CD14-positive monocyte (primary cell): ENCODE results near the gene SERPINI2. TPM values are rescaled to one million over a fixed set of nuclear protein-coding genes. Genes with fewer than 3 reads are reported as not detected.

Experiments used
- DNase-seq, 3 donors: peaks; one replicate each; pipeline ENCODE4 v3.0.0-alpha.2; 2011 to 2022
- H2AFZ ChIP-seq: 2 replicates; pipeline ENCODE4 v1.6.0; 2012; ENCODE audit warnings: mild to moderate bottlenecking, low read depth, low read length, inconsistent platforms; ENCODE audit not compliant: insufficient read depth, poor library complexity, severe bottlenecking
- H3K27ac ChIP-seq, 2 donors: 1 replicate in 1 of 2; 2 replicates in 1 of 2; pipeline ENCODE4 v1.5.1; 2012 to 2013; ENCODE audit warnings: low read length in 2 of 2, control low read depth in 1 of 2, inconsistent platforms in 1 of 2, low read depth in 1 of 2, mild to moderate bottlenecking in 1 of 2
- H3K27me3 ChIP-seq, 2 donors: one replicate each; pipeline versions ENCODE4 v1.6.0 to v1.6.1; 2011 to 2013; ENCODE audit warnings: low read length in 2 of 2; ENCODE audit not compliant: control insufficient read depth in 2 of 2, insufficient read depth in 2 of 2
- H3K36me3 ChIP-seq, 2 donors: replicated peaks in 1 of 2; 1 replicate in 1 of 2; 2 replicates in 1 of 2; pipeline versions ENCODE4 v1.5.1 to v1.6.1; 2012 to 2013; ENCODE audit warnings: low read length in 2 of 2, control low read depth in 1 of 2, inconsistent platforms in 1 of 2, mild to moderate bottlenecking in 1 of 2; ENCODE audit not compliant: insufficient read depth in 2 of 2, control insufficient read depth in 1 of 2
- H3K4me1 ChIP-seq, 2 donors: 1 replicate in 1 of 2; 2 replicates in 1 of 2; pipeline versions ENCODE4 v1.5.1 to v1.6.1; 2012 to 2013; ENCODE audit warnings: low read length in 2 of 2, control low read depth in 1 of 2, inconsistent platforms in 1 of 2, mild to moderate bottlenecking in 1 of 2, moderate library complexity in 1 of 2; ENCODE audit not compliant: insufficient read depth in 2 of 2, control insufficient read depth in 1 of 2
- H3K4me2 ChIP-seq: replicated peaks from 2 replicates; pipeline ENCODE3; 2012; ENCODE audit warnings: low read length, moderate library complexity, mild to moderate bottlenecking; ENCODE audit not compliant: poor library complexity, severe bottlenecking; ENCODE audit errors: extremely low read depth
- H3K4me3 ChIP-seq, 3 experiments: fragments of 200-600 bp in 1 of 3; sonication (generic) in 1 of 3; replicated peaks in 1 of 3; 1 replicate in 2 of 3; 2 replicates in 1 of 3; pipeline ENCODE4 v1.5.1; 2011 to 2013; ENCODE audit warnings: low read length in 3 of 3, mild to moderate bottlenecking in 3 of 3, control low read depth in 2 of 3, low read depth in 2 of 3, inconsistent platforms in 1 of 3, moderate library complexity in 1 of 3
- H3K79me2 ChIP-seq: 2 replicates; pipeline ENCODE4 v1.6.0; 2012; ENCODE audit warnings: mild to moderate bottlenecking, control low read depth, inconsistent platforms, low read length, moderate library complexity; ENCODE audit not compliant: insufficient read depth
- H3K9ac ChIP-seq: 2 replicates; pipeline ENCODE4 v1.6.0; 2017; ENCODE audit warnings: low read length, mild to moderate bottlenecking; ENCODE audit not compliant: insufficient read depth, poor library complexity, severe bottlenecking
- H3K9me3 ChIP-seq, 2 donors: replicated peaks in 1 of 2; 1 replicate in 1 of 2; 2 replicates in 1 of 2; pipeline versions ENCODE4 v1.5.1 to v1.6.1; 2012 to 2013; ENCODE audit warnings: low read length in 2 of 2, control low read depth in 1 of 2; ENCODE audit not compliant: control insufficient read depth in 1 of 2, insufficient read depth in 1 of 2
- H4K20me1 ChIP-seq: 2 replicates; pipeline ENCODE4 v1.6.0; 2012; ENCODE audit warnings: mild to moderate bottlenecking, low read length, control low read depth, moderate library complexity; ENCODE audit not compliant: insufficient read depth
- H3K27ac Mint-ChIP-seq, 7 donors: one replicate each; pipeline ENCODE4 v1.8.0; 2020; ENCODE audit warnings: mild to moderate bottlenecking in 7 of 7, mixed read lengths in 7 of 7, moderate library complexity in 6 of 7, inconsistent platforms in 2 of 7
- H3K27me3 Mint-ChIP-seq, 3 donors: one replicate each; pipeline ENCODE4 v1.8.0; 2021 to 2022; ENCODE audit warnings: low read depth in 3 of 3, mild to moderate bottlenecking in 3 of 3, mixed read lengths in 3 of 3, moderate library complexity in 3 of 3, inconsistent platforms in 1 of 3
- H3K36me3 Mint-ChIP-seq, 2 donors: one replicate each; pipeline ENCODE4 v1.8.0; 2020; ENCODE audit warnings: mixed read lengths in 2 of 2, inconsistent platforms in 1 of 2, mild to moderate bottlenecking in 1 of 2
- H3K4me1 Mint-ChIP-seq: one replicate; pipeline ENCODE4 v1.8.0; 2020; ENCODE audit warnings: mild to moderate bottlenecking, mixed read lengths
- H3K4me3 Mint-ChIP-seq, 2 donors: one replicate each; pipeline ENCODE4 v1.8.0; 2020; ENCODE audit warnings: mild to moderate bottlenecking in 2 of 2, mixed read lengths in 2 of 2, moderate library complexity in 1 of 2
- H3K9me3 Mint-ChIP-seq, 7 donors: one replicate each; pipeline ENCODE4 v1.8.0; 2020 to 2022; ENCODE audit warnings: mixed read lengths in 7 of 7, mild to moderate bottlenecking in 6 of 7, moderate library complexity in 6 of 7, inconsistent platforms in 2 of 7
- CTCF ChIP-seq: fragments of 200-600 bp; IDR thresholded peaks from one replicate; pipeline ENCODE4 v1.8.0; 2022; ENCODE audit warnings: antibody characterized with exemption, mild to moderate bottlenecking
- WGBS: methylation state at CpG from one replicate; pipeline ENCODE4 v1.1.5; 2013; ENCODE audit warnings: missing lambda C conversion rate; ENCODE audit not compliant: insufficient coverage; 5-methylcytosine and 5-hydroxymethylcytosine counted together
- intact Hi-C, 2 donors: fragments of 100-400 bp; cut with micrococcal nuclease; formaldehyde crosslinking; loops; one replicate each; pipeline versions ENCODE4 v1.15.0 to v1.15.1; 2023
- polyA plus RNA-seq, 3 donors: library from polyadenylated mRNA; depleted of rRNA in 1 of 3; unstranded in 2 of 3; stranded (reverse) in 1 of 3; fragments of 300-500 nt in 2 of 3; fragments of >200 nt in 1 of 3; fragmentation: Illumina TruSeq in 2 of 3; gene quantifications; 1 replicate in 2 of 3; 2 replicates in 1 of 3; pipeline ENCODE4 v1.2.3, GENCODE V29; 2012 to 2021

Gene SERPINI2
- polyA plus RNA-seq, 3 donors = 1.1 TPM; not detected in 2

GRCh38 chr3:167451282-167451681 is 22.6 kb downstream of the SERPINI2 start:
- H2AFZ ChIP-seq = no peak overlapping the region

GRCh38 chr3:167450675-167451074 is 23.2 kb downstream of the SERPINI2 start:
- Histone ChIP-seq H3K9me3 (no peaks in the 10 kb centered on the region), H3K4me1 (no peaks in the 10 kb centered on the region), H3K9ac (no peak overlapping the region), H3K4me2 (no peak overlapping the region), H3K4me3 (no peak overlapping the region), H4K20me1 (no peaks in the 10 kb centered on the region), H3K36me3 (no peaks in the 10 kb centered on the region), H3K27ac (no peak overlapping the region), H3K27me3 (no peaks in the 10 kb centered on the region), H2AFZ (no peak overlapping the region), H3K79me2 (no peaks in the 10 kb centered on the region)
- Mint-ChIP-seq H3K27ac (no peak overlapping the region), H3K4me3 (no peak overlapping the region), H3K4me1 (peaks cover 5% of the 10 kb centered on the region), H3K27me3 (no peaks in the 10 kb centered on the region), H3K36me3 (peaks cover 0 to 3% of the 10 kb centered on the region in 2 donors), H3K9me3 (peaks cover 0 to 2% (median 0%) of the 10 kb centered on the region in 7 donors)
- no peak for DNase-seq
- no peak for TF ChIP-seq CTCF
- WGBS = no CpG with 5 or more reads among the region's 2 CpGs
- intact Hi-C loops = no loop called here

More at GRCh38 chr3:167451282-167451681, 22.6 kb downstream of the SERPINI2 start:
- Histone ChIP-seq H4K20me1 (no peaks in the 10 kb centered on the region), H3K9me3 (no peaks in the 10 kb centered on the region), H3K4me1 (no peaks in the 10 kb centered on the region), H3K9ac (no peak overlapping the region), H3K27me3 (no peaks in the 10 kb centered on the region), H3K4me3 (no peak overlapping the region), H3K79me2 (no peaks in the 10 kb centered on the region), H3K36me3 (no peaks in the 10 kb centered on the region), H3K4me2 (no peak overlapping the region), H3K27ac (no peak overlapping the region)
- WGBS = no CpG with 5 or more reads among the region's 1 CpG
- H3K9me3 Mint-ChIP-seq = peaks cover 0 to 2% (median 0%) of the 10 kb centered on the region in 7 donors
- intact Hi-C loops = no loop called here
- H3K27ac Mint-ChIP-seq = no peak overlapping the region
- DNase-seq = no peak
- peaks cover 0 to 2% of the 10 kb centered on the region in 2 donors for H3K36me3 Mint-ChIP-seq
- no peak for TF ChIP-seq CTCF
- no peak overlapping the region for H3K4me3 Mint-ChIP-seq
- no peaks in the 10 kb centered on the region for H3K27me3 Mint-ChIP-seq
- peaks cover 5% of the 10 kb centered on the region for H3K4me1 Mint-ChIP-seq
